Measurements from ENCODE around the gene MICALL2. TPM values are rescaled to one million over a fixed set of nuclear protein-coding genes. Genes with fewer than 3 reads are reported as not detected.
A peak's percentile ranks its signal among the peaks of the same experiment; 100 is the strongest.

The MICALL2 gene
- total and polyA plus RNA-seq, 3 donors from 2014 or later: 13.4 to 39.4 (median 29.4) TPM

GRCh38 chr7:1503390-1503789 lies 44.1 kb upstream of the MICALL2 start:
- no peak for DNase-seq
- TF ChIP-seq CTCF (IDR thresholded peaks at IDR 0.05): no peak
- TF ChIP-seq POLR2A (IDR thresholded peaks at IDR 0.05): no peak
- Histone ChIP-seq H3K27ac (no peak overlapping the region), H3K4me3 (peak overlapping the region; percentile 100), H3K27me3 (no peaks in the 10 kb centered on the region), H3K36me3 (ENCODE audit: low read depth, missing control alignments) (no peaks in the 10 kb centered on the region), H3K4me1 (peaks cover 9% of the 10 kb centered on the region), H3K9me3 (no peaks in the 10 kb centered on the region)
- intact Hi-C loops (cut with DNase I; ENCODE audit: low total_unique reads): no loop called here
- 18 to 36% methylated on average over 10 to 24 of the region's 24 CpGs for WGBS, 2 donors

- H3K4me1 ChIP-seq: peaks cover 9% of the 10 kb centered on the region
- no peaks in the 10 kb centered on the region for H3K27me3 ChIP-seq
- H3K4me3 ChIP-seq: no peak overlapping the region
- TF ChIP-seq POLR2A (IDR thresholded peaks at IDR 0.05) (no peak), CTCF (IDR thresholded peaks at IDR 0.05) (no peak)
- no peaks in the 10 kb centered on the region for H3K36me3 ChIP-seq (ENCODE audit: low read depth, missing control alignments)
- H3K27ac ChIP-seq: no peak overlapping the region
- no peak for DNase-seq
- H3K9me3 ChIP-seq: no peaks in the 10 kb centered on the region
- intact Hi-C loops (cut with DNase I; ENCODE audit: low total_unique reads): no loop called here
- WGBS, 2 donors: 80 to 82% methylated on average over 20 of the region's 20 CpGs
Measured at GRCh38 chr7:1502845-1503244, 43.6 kb upstream of the MICALL2 start.

GRCh38 chr7:1501487-1502270 lies 42.4 kb upstream of the MICALL2 start:
- TF ChIP-seq POLR2A (IDR thresholded peaks at IDR 0.05) (no peak), CTCF (IDR thresholded peaks at IDR 0.05) (no peak)
- H3K27ac ChIP-seq: no peak overlapping the region
- 91 to 94% methylated on average over 17 to 21 of the region's 21 CpGs for WGBS, 2 donors
- intact Hi-C loops (cut with DNase I; ENCODE audit: low total_unique reads): no loop called here
- no peak for DNase-seq
- H3K27me3 ChIP-seq: no peaks in the 10 kb centered on the region
- no peaks in the 10 kb centered on the region for H3K36me3 ChIP-seq (ENCODE audit: low read depth, missing control alignments)
- H3K4me3 ChIP-seq: no peak overlapping the region
- H3K9me3 ChIP-seq: no peaks in the 10 kb centered on the region
- H3K4me1 ChIP-seq: peaks cover 9% of the 10 kb centered on the region

GRCh38 chr7:1500064-1500807 lies 41.0 kb upstream of the MICALL2 start:
- Histone ChIP-seq H3K27ac (no peak overlapping the region), H3K4me1 (peaks cover 9% of the 10 kb centered on the region), H3K9me3 (no peaks in the 10 kb centered on the region), H3K36me3 (ENCODE audit: low read depth, missing control alignments) (no peaks in the 10 kb centered on the region), H3K27me3 (no peaks in the 10 kb centered on the region), H3K4me3 (no peak overlapping the region)
- TF ChIP-seq POLR2A (IDR thresholded peaks at IDR 0.05): no peak
- no peak for TF ChIP-seq CTCF (IDR thresholded peaks at IDR 0.05)
- intact Hi-C loops (cut with DNase I; ENCODE audit: low total_unique reads): no loop called here
- 91% methylated on average over 25 to 34 of the region's 34 CpGs for WGBS, 2 donors
- DNase-seq: no peak

Data from testis (tissue), 3 donors.